HepG2 (cell line): ENCODE results near the gene TPCN2. TPM values are rescaled to one million over a fixed set of nuclear protein-coding genes. Genes with fewer than 3 reads are reported as not detected.

Experiments
- ARID4A ChIP-seq: sonication (generic); formaldehyde crosslinking; IDR thresholded peaks from 2 replicates; pipeline ENCODE4 v1.5.0; 2020; ENCODE audit warnings: mild to moderate bottlenecking, missing genetic modification reagents, borderline replicate concordance
- CSRNP2 ChIP-seq: sonication (generic); formaldehyde crosslinking; conservative IDR thresholded peaks from 2 replicates; pipeline ENCODE4 v1.8.0; 2022; ENCODE audit warnings: low read depth, missing genetic modification reagents
- HMG20A ChIP-seq: IDR thresholded peaks from 2 replicates; pipeline ENCODE4 v1.6.1; 2016; ENCODE audit warnings: borderline replicate concordance
- HNF1A ChIP-seq, 2 experiments: sonication (generic) in 1 of 2; formaldehyde crosslinking in 1 of 2; IDR thresholded peaks; 2 replicates each; pipeline versions ENCODE4 v1.4.0 to v1.6.1; 2016 to 2020; ENCODE audit warnings: borderline replicate concordance in 1 of 2, low read depth in 1 of 2, mild to moderate bottlenecking in 1 of 2, missing genetic modification reagents in 1 of 2
- HNRNPK ChIP-seq: fragments of 200-400 bp; formaldehyde crosslinking; IDR thresholded peaks from 2 replicates; pipeline ENCODE4 v1.6.1; 2018; ENCODE audit warnings: low read length, low read depth, moderate library complexity, mild to moderate bottlenecking; ENCODE audit not compliant: poor library complexity, severe bottlenecking
- MAZ ChIP-seq, 2 experiments: sonication (generic) in 1 of 2; formaldehyde crosslinking in 1 of 2; IDR thresholded peaks; 2 replicates each; pipeline versions ENCODE4 v1.5.0 to v1.6.1; 2012 to 2020; ENCODE audit warnings: low read depth in 2 of 2, mild to moderate bottlenecking in 2 of 2, borderline replicate concordance in 1 of 2, improper control_type of control experiment in 1 of 2, low read length in 1 of 2, missing genetic modification reagents in 1 of 2, moderate library complexity in 1 of 2
- NCOR1 ChIP-seq: fragments of 200-600 bp; sonication (generic); IDR thresholded peaks from 2 replicates; pipeline ENCODE4 v1.7.0; 2017; ENCODE audit warnings: antibody characterized with exemption, low read length, borderline replicate concordance
- NR2F6 ChIP-seq, 2 experiments: IDR thresholded peaks; 2 replicates each; pipeline ENCODE4 v1.6.1; 2016; ENCODE audit warnings: antibody characterized with exemption in 1 of 2, mild to moderate bottlenecking in 1 of 2
- PBX3 ChIP-seq: sonication (generic); formaldehyde crosslinking; IDR thresholded peaks from 2 replicates; pipeline ENCODE4 v1.8.1; 2023; ENCODE audit warnings: missing genetic modification reagents, inconsistent platforms, borderline replicate concordance
- RAD21 ChIP-seq: fragments of 450-650 bp; formaldehyde crosslinking; IDR thresholded peaks from 2 replicates; pipeline ENCODE4 v1.5.0; 2020; ENCODE audit warnings: mild to moderate bottlenecking
- RNF2 ChIP-seq: fragments of 450-650 bp; conservative IDR thresholded peaks from 2 replicates; pipeline ENCODE4 v1.6.1; 2016; ENCODE audit warnings: low read depth
- XBP1 ChIP-seq: sonication (generic); formaldehyde crosslinking; IDR thresholded peaks from 2 replicates; pipeline ENCODE4 v1.5.0; 2020; ENCODE audit warnings: missing genetic modification reagents
- ZNF101 ChIP-seq: sonication (generic); formaldehyde crosslinking; IDR thresholded peaks from 2 replicates; pipeline ENCODE4 v1.4.0; 2020; ENCODE audit warnings: mild to moderate bottlenecking, low read depth, missing genetic modification reagents, borderline replicate concordance
- ZNF180 ChIP-seq: sonication (generic); formaldehyde crosslinking; IDR thresholded peaks from 2 replicates; pipeline ENCODE4 v1.4.0; 2020; ENCODE audit warnings: low read depth, missing genetic modification reagents, borderline replicate concordance
- ZNF644 ChIP-seq: IDR thresholded peaks from 2 replicates; pipeline ENCODE4 v1.6.1; 2016; ENCODE audit warnings: low read depth
- polyA plus RNA-seq, 8 experiments: library from polyadenylated mRNA; depleted of rRNA in 3 of 8; stranded (reverse) in 7 of 8; unstranded in 1 of 8; fragments of >200 nt; fragmentation: Illumina TruSeq in 4 of 8; extraction: Trizol in 4 of 8; gene quantifications; 2 replicates each; pipeline versions ENCODE4 v1.2.1 to v1.2.3, GENCODE V29; 2011 to 2016; ENCODE audit warnings: low read depth in 4 of 8, missing spikeins in 1 of 8, mixed read lengths in 1 of 8; ENCODE audit not compliant: insufficient read depth in 1 of 8
- total RNA-seq, 5 experiments: library from RNA; depleted of rRNA; stranded (reverse); fragments of >200 nt; fragmentation: Illumina TruSeq; extraction: Trizol; gene quantifications; 2 replicates each; pipeline ENCODE4 v1.2.3, GENCODE V29; 2016; ENCODE audit warnings: low read depth in 1 of 5

Gene TPCN2
- total and polyA plus RNA-seq, 2 of the 13 experiments (the other 11 are each of a cell fraction or from before 2014, with no cell fraction given), result 5.6 to 5.9 TPM

- no peak for TF ChIP-seq PBX3 (CRISPR knock-in tag)
- TF ChIP-seq ZNF180, result no peak
- no peak for TF ChIP-seq MAZ (IDR thresholded peaks at IDR 0.05; ENCODE audit: borderline replicate concordance, low read depth, low read length)
- TF ChIP-seq MAZ (CRISPR knock-in tag; IDR thresholded peaks at IDR 0.05; ENCODE audit: low read depth), result peak; percentile 60; the same call in 1 of the 2 replicates
- no peak for TF ChIP-seq HNRNPK
- no peak for TF ChIP-seq CSRNP2 (CRISPR knock-in tag)
- TF ChIP-seq NR2F6 (IDR thresholded peaks at IDR 0.05), result peak; percentile 63
- TF ChIP-seq NR2F6 (CRISPR knock-in tag; IDR thresholded peaks at IDR 0.05), result peak; percentile 94
- no peak for TF ChIP-seq RAD21 (CRISPR knock-in tag)
- TF ChIP-seq XBP1 (CRISPR knock-in tag), result no peak
- TF ChIP-seq HNF1A (IDR thresholded peaks at IDR 0.05; ENCODE audit: low read depth), result no peak
- peak; percentile 71; the same call in 1 of the 2 replicates for TF ChIP-seq HNF1A (CRISPR knock-in tag; IDR thresholded peaks at IDR 0.05; ENCODE audit: borderline replicate concordance)
- 0 out of 2 replicates have a peak, but pooled peaks have one; percentile 32 for TF ChIP-seq RNF2
- no peak; the same call in 1 of the 2 replicates for TF ChIP-seq ARID4A
- TF ChIP-seq ZNF644 (CRISPR knock-in tag), result 0 out of 2 replicates have a peak, but pooled peaks have one; percentile 45
- no peak for TF ChIP-seq ZNF101 (CRISPR knock-in tag)
- TF ChIP-seq HMG20A, result peak; percentile 64
- no peak for TF ChIP-seq NCOR1
Measured at GRCh38 chr11:69122630-69123431, 74.1 kb downstream of the TPCN2 start (continued).
